Astrocyte (in vitro differentiated cells and primary cell): ENCODE data around the gene PARVB. TPM values are rescaled to one million over a fixed set of nuclear protein-coding genes. Genes with fewer than 3 reads are reported as not detected.

Source experiments
- DNase-seq: peaks from one replicate; pipeline ENCODE4 v3.0.0-alpha.2; 2010; ENCODE audit warnings: low read depth
- FAIRE-seq: peaks from 2 replicates; lab custom pipeline; 2011; peaks lifted over from hg19 to GRCh38; lab: Jason Lieb, UNC
- H2AFZ ChIP-seq: 2 replicates; pipeline ENCODE4 v1.6.0; 2012; ENCODE audit warnings: low read depth, low read length, inconsistent platforms
- H3K27ac ChIP-seq: 2 replicates; pipeline ENCODE4 v1.5.1; 2011; ENCODE audit warnings: low read depth, low read length, inconsistent platforms
- H3K27me3 ChIP-seq: 2 replicates; pipeline ENCODE4 v1.6.0; 2011; ENCODE audit warnings: low read length, inconsistent platforms; ENCODE audit not compliant: insufficient read depth
- H3K36me3 ChIP-seq: 2 replicates; pipeline ENCODE4 v1.5.1; 2011; ENCODE audit warnings: low read length, inconsistent platforms; ENCODE audit not compliant: insufficient read depth
- H3K4me1 ChIP-seq: 2 replicates; pipeline ENCODE4 v1.5.1; 2011; ENCODE audit warnings: low read length, inconsistent platforms; ENCODE audit not compliant: insufficient read depth
- H3K4me2 ChIP-seq: 2 replicates; pipeline ENCODE4 v1.6.0; 2012; ENCODE audit warnings: low read length, inconsistent platforms
- H3K4me3 ChIP-seq: 2 replicates; pipeline ENCODE4 v1.5.1; 2011; ENCODE audit warnings: low read depth, mild to moderate bottlenecking, low read length, inconsistent platforms; ENCODE audit not compliant: insufficient read depth
- H3K79me2 ChIP-seq: 2 replicates; pipeline ENCODE4 v1.6.0; 2012; ENCODE audit warnings: mild to moderate bottlenecking, low read length, inconsistent platforms; ENCODE audit not compliant: insufficient read depth
- H3K9ac ChIP-seq: 2 replicates; pipeline ENCODE4 v1.6.0; 2012; ENCODE audit warnings: mild to moderate bottlenecking, low read length, inconsistent platforms
- H3K9me3 ChIP-seq: 2 replicates; pipeline ENCODE4 v1.5.1; 2012; ENCODE audit warnings: low read depth, mild to moderate bottlenecking, low read length, inconsistent platforms; ENCODE audit not compliant: insufficient read depth
- H4K20me1 ChIP-seq: 2 replicates; pipeline ENCODE4 v1.6.0; 2012; ENCODE audit warnings: low read length, inconsistent platforms; ENCODE audit not compliant: insufficient read depth
- H3K27ac Mint-ChIP-seq: one replicate; pipeline ENCODE4 v1.8.0; 2021; ENCODE audit warnings: mild to moderate bottlenecking, mixed read lengths; ENCODE audit not compliant: unreplicated experiment
- H3K27me3 Mint-ChIP-seq: one replicate; pipeline ENCODE4 v1.8.0; 2021; ENCODE audit warnings: low read depth, mixed read lengths; ENCODE audit not compliant: unreplicated experiment
- H3K36me3 Mint-ChIP-seq: one replicate; pipeline ENCODE4 v1.8.0; 2021; ENCODE audit warnings: low read depth, mixed read lengths; ENCODE audit not compliant: unreplicated experiment
- H3K4me1 Mint-ChIP-seq: one replicate; pipeline ENCODE4 v1.8.0; 2021; ENCODE audit warnings: low read depth, mixed read lengths; ENCODE audit not compliant: unreplicated experiment
- H3K4me3 Mint-ChIP-seq: one replicate; pipeline ENCODE4 v1.8.0; 2021; ENCODE audit warnings: mild to moderate bottlenecking, moderate library complexity, mixed read lengths; ENCODE audit not compliant: unreplicated experiment
- H3K9me3 Mint-ChIP-seq: one replicate; pipeline ENCODE4 v1.8.0; 2021; ENCODE audit warnings: mild to moderate bottlenecking, mixed read lengths; ENCODE audit not compliant: unreplicated experiment
- CTCF ChIP-seq: IDR thresholded peaks from 2 replicates; pipeline ENCODE4 v1.5.1; 2011; ENCODE audit warnings: low read depth, mild to moderate bottlenecking, inconsistent platforms, low read length, moderate library complexity; ENCODE audit not compliant: insufficient read depth
- EZH2 ChIP-seq: IDR thresholded peaks from 2 replicates; pipeline ENCODE4 v1.6.1; 2012; ENCODE audit warnings: mild to moderate bottlenecking, low read length, inconsistent platforms; ENCODE audit not compliant: insufficient read depth
- total RNA-seq: library from RNA; stranded (reverse); gene quantifications from 2 replicates; pipeline ENCODE4 v1.2.1, GENCODE V29; 2021

The PARVB gene
- total RNA-seq, 1 donor from 2014 or later: 22.0 TPM

- TF ChIP-seq EZH2 (no peak), CTCF (no peak)
- Histone ChIP-seq H4K20me1 (peaks cover 5% of the 10 kb centered on the region), H3K4me1 (peaks cover 3% of the 10 kb centered on the region), H3K9ac (no peak overlapping the region), H3K27me3 (no peaks in the 10 kb centered on the region), H3K79me2 (no peaks in the 10 kb centered on the region), H3K4me2 (no peak overlapping the region), H3K4me3 (no peak overlapping the region), H3K36me3 (peaks cover 5% of the 10 kb centered on the region), H3K9me3 (peaks cover 7% of the 10 kb centered on the region), H3K27ac (no peak overlapping the region), H2AFZ (no peak overlapping the region)
- Mint-ChIP-seq H3K4me3 (no peak overlapping the region), H3K27me3 (peaks cover 15% of the 10 kb centered on the region), H3K36me3 (peaks cover 47% of the 10 kb centered on the region), H3K9me3 (peaks cover 27% of the 10 kb centered on the region), H3K27ac (no peak overlapping the region), H3K4me1 (no peaks in the 10 kb centered on the region)
- no peak for FAIRE-seq
- no peak for DNase-seq
Measured at GRCh38 chr22:44139773-44140172, 115.7 kb downstream of the PARVB start.

- peaks cover 10% of the 10 kb centered on the region for H3K4me1 ChIP-seq
- peaks cover 2% of the 10 kb centered on the region for H3K9me3 ChIP-seq
- H3K9me3 Mint-ChIP-seq: peaks cover 12% of the 10 kb centered on the region
- FAIRE-seq: no peak
- H3K27ac ChIP-seq: no peak overlapping the region
- no peak overlapping the region for H3K4me2 ChIP-seq
- H3K9ac ChIP-seq: no peak overlapping the region
- H4K20me1 ChIP-seq: peaks cover 9% of the 10 kb centered on the region
- H3K4me3 ChIP-seq: no peak overlapping the region
- no peak overlapping the region for H3K27ac Mint-ChIP-seq
- DNase-seq: no peak
- no peak overlapping the region for H2AFZ ChIP-seq
- peaks cover 29% of the 10 kb centered on the region for H3K27me3 Mint-ChIP-seq
- no peaks in the 10 kb centered on the region for H3K27me3 ChIP-seq
- no peaks in the 10 kb centered on the region for H3K36me3 ChIP-seq
- TF ChIP-seq CTCF (no peak), EZH2 (no peak)
- no peaks in the 10 kb centered on the region for H3K79me2 ChIP-seq
- peaks cover 5% of the 10 kb centered on the region for H3K4me1 Mint-ChIP-seq
- H3K4me3 Mint-ChIP-seq: no peak overlapping the region
- peaks cover 25% of the 10 kb centered on the region for H3K36me3 Mint-ChIP-seq
Measured at GRCh38 chr22:44142421-44143104, 118.5 kb downstream of the PARVB start.

DNA sequence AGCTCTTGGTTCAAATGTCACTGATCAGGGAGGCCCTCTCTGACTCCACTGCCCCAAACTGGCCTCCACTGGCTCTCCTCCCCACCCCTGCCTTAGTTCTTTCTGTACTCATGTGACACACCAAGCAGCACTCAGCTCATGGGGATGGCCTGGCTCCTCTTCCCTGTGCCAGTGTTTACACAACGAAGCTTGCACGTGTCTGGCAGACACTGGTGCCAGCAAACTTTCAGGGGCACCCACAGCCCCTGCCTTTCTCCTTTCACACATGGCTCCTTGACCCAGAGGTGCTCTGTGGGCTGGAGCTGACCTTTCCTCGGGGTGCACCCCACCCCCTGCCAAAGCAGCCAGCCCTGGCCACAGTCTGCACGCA, 119.0 kb downstream of the PARVB start:
- Mint-ChIP-seq H3K27ac (no peak overlapping the region), H3K27me3 (peaks cover 29% of the 10 kb centered on the region), H3K36me3 (peaks cover 25% of the 10 kb centered on the region), H3K4me1 (peaks cover 10% of the 10 kb centered on the region), H3K9me3 (peaks cover 8% of the 10 kb centered on the region), H3K4me3 (no peak overlapping the region)
- Histone ChIP-seq H3K36me3 (no peaks in the 10 kb centered on the region), H3K27ac (no peak overlapping the region), H3K4me1 (peaks cover 15% of the 10 kb centered on the region), H3K9me3 (no peaks in the 10 kb centered on the region), H4K20me1 (peaks cover 9% of the 10 kb centered on the region), H3K4me3 (no peak overlapping the region), H3K4me2 (no peak overlapping the region), H3K9ac (no peak overlapping the region), H3K27me3 (no peaks in the 10 kb centered on the region), H3K79me2 (no peaks in the 10 kb centered on the region), H2AFZ (no peak overlapping the region)
- no peak for DNase-seq
- no peak for FAIRE-seq
- TF ChIP-seq EZH2 (no peak), CTCF (no peak)
